BJ (cell line): ENCODE results near the gene TNFRSF6B. TPM values are rescaled to one million over a fixed set of nuclear protein-coding genes. Genes with fewer than 3 reads are reported as not detected.
A peak's percentile ranks its signal among the peaks of the same experiment; 100 is the strongest.

ENCODE experiments used
- CTCF ChIA-PET: fragments of 350-600 bp; formaldehyde crosslinking; extraction: SDS; loops from one replicate; lab custom pipeline; 2021; ENCODE audit warnings: antibody characterized with exemption, inconsistent platforms; lab: Yijun Ruan, JAX
- POLR2A ChIA-PET: fragments of 300-600 bp; sonication (Branson Sonifier 250); formaldehyde crosslinking; extraction: SDS; loops from one replicate; lab custom pipeline; 2021; ENCODE audit warnings: antibody characterized with exemption; lab: Charles Lee
- DNase-seq: peaks from one replicate; pipeline ENCODE4 v3.0.0-alpha.2; 2011; ENCODE audit warnings: low read depth
- H3K27me3 ChIP-seq: 2 replicates; pipeline ENCODE4 v1.6.0; 2011; ENCODE audit warnings: low read length; ENCODE audit not compliant: control insufficient read depth, insufficient read depth
- H3K36me3 ChIP-seq: 2 replicates; pipeline ENCODE4 v1.5.1; 2011; ENCODE audit warnings: low read length; ENCODE audit not compliant: control insufficient read depth, insufficient read depth
- H3K4me3 ChIP-seq: 2 replicates; pipeline ENCODE4 v1.5.1; 2011; ENCODE audit warnings: low read depth, mild to moderate bottlenecking, control low read depth, low read length
- CTCF ChIP-seq: IDR thresholded peaks from 2 replicates; pipeline ENCODE4 v1.5.1; 2011; ENCODE audit warnings: low read depth, mild to moderate bottlenecking, control low read depth, inconsistent platforms, low read length, moderate library complexity; ENCODE audit not compliant: insufficient read depth
- polyA plus RNA-seq: library from polyadenylated mRNA; depleted of rRNA; stranded (reverse); fragments of >200 nt; gene quantifications from 2 replicates; pipeline ENCODE4 v1.2.3, GENCODE V29; 2011

TNFRSF6B gene
- polyA plus RNA-seq, 1 experiment, result 3.2 TPM

- CTCF ChIA-PET, result no interaction called here
These were observed 3.9 kb upstream of the TNFRSF6B start for GRCh38 chr20:63692436-63693082.

GRCh38 chr20:63693083-63693732 is 3.2 kb upstream of the TNFRSF6B start:
- TF ChIP-seq CTCF, result no peak
- POLR2A ChIA-PET, result no interaction called here
- DNase-seq, result no peak
- Histone ChIP-seq H3K27me3 (no peaks in the 10 kb centered on the region), H3K4me3 (no peak overlapping the region), H3K36me3 (peaks cover 14% of the 10 kb centered on the region)
- CTCF ChIA-PET, result no interaction called here

More at GRCh38 chr20:63692436-63693082, 3.9 kb upstream of the TNFRSF6B start:
- DNase-seq, result no peak
- Histone ChIP-seq H3K36me3 (peaks cover 10% of the 10 kb centered on the region), H3K4me3 (no peak overlapping the region), H3K27me3 (no peaks in the 10 kb centered on the region)
- POLR2A ChIA-PET, result no interaction called here
- TF ChIP-seq CTCF, result peak; percentile 40; the same call in 1 of the 2 replicates

- peaks cover 15% of the 10 kb centered on the region for H3K36me3 ChIP-seq
- DNase-seq, result no peak
- ChIA-PET POLR2A (no interaction called here), CTCF (no interaction called here)
- no peak for TF ChIP-seq CTCF
- H3K4me3 ChIP-seq, result no peak overlapping the region
- no peaks in the 10 kb centered on the region for H3K27me3 ChIP-seq
These were observed 2.5 kb upstream of the TNFRSF6B start for GRCh38 chr20:63693733-63694583.

GRCh38 chr20:63694584-63695423 is 1.6 kb upstream of the TNFRSF6B start:
- Histone ChIP-seq H3K4me3 (no peak overlapping the region), H3K27me3 (no peaks in the 10 kb centered on the region), H3K36me3 (peaks cover 15% of the 10 kb centered on the region)
- DNase-seq, result no peak
- POLR2A ChIA-PET, result no interaction called here
- no peak for TF ChIP-seq CTCF
- CTCF ChIA-PET, result no interaction called here
